Hepatic stellate cell (primary cell): ENCODE results near the gene MYPN.
"Not testable (repeated sequence)": the region's sequence is repeated elsewhere in the genome, so short reads cannot be mapped to it uniquely, and the experiment has no call there.

Source experiments
- DNase-seq: peaks from one replicate; pipeline ENCODE4 v3.0.0; 2011; ENCODE audit warnings: low spot score

MYPN gene

GRCh38 chr10:68109331-68109730, at the start of gene MYPN:
TSS of gene MYPN (plus strand) at chr10:68109488. CDS start at chr10:68121439, 11,951 bp downstream.
- DNase-seq: no peak

- DNase-seq: no peak
Measured at GRCh38 chr10:68067029-68067428, 42.3 kb upstream of the MYPN start.

GRCh38 chr10:68067508-68067907, 41.8 kb upstream of the MYPN start:
- no peak for DNase-seq

- DNase-seq: no peak
Measured at GRCh38 chr10:68073631-68074030, 35.7 kb upstream of the MYPN start.

- DNase-seq: no peak
Measured at GRCh38 chr10:68074031-68074774, 35.1 kb upstream of the MYPN start.

- DNase-seq: peak; percentile 95
Measured at GRCh38 chr10:68074775-68075549, 34.3 kb upstream of the MYPN start, which contains the start of gene HERC4. TSS of gene HERC4 (minus strand) at chr10:68075283. CDS start at chr10:68073108, 2,175 bp downstream.

- no peak for DNase-seq
Measured at GRCh38 chr10:68075550-68076004, 33.7 kb upstream of the MYPN start.

- DNase-seq: not testable (repeated sequence)
Measured at GRCh38 chr10:68076081-68076480, 33.2 kb upstream of the MYPN start.

- DNase-seq: no peak
Measured at GRCh38 chr10:68077026-68077425, 32.3 kb upstream of the MYPN start.

GRCh38 chr10:68079434-68079833, 29.9 kb upstream of the MYPN start:
- DNase-seq: no peak

- DNase-seq: no peak
Measured at GRCh38 chr10:68080853-68081431, 28.3 kb upstream of the MYPN start.

- no peak for DNase-seq
Measured at GRCh38 chr10:68081916-68082315, 27.4 kb upstream of the MYPN start.

GRCh38 chr10:68082872-68083271, 26.4 kb upstream of the MYPN start:
- DNase-seq: no peak

GRCh38 chr10:68083953-68084352, 25.3 kb upstream of the MYPN start:
- no peak for DNase-seq

- no peak for DNase-seq
Measured at GRCh38 chr10:68084469-68084868, 24.8 kb upstream of the MYPN start.

GRCh38 chr10:68086011-68086410, 23.3 kb upstream of the MYPN start:
- no peak for DNase-seq

- no peak for DNase-seq
Measured at GRCh38 chr10:68086910-68087684, 22.2 kb upstream of the MYPN start.

GRCh38 chr10:68087685-68088401, 21.4 kb upstream of the MYPN start:
- DNase-seq: no peak

- DNase-seq: no peak
Measured at GRCh38 chr10:68088740-68089139, 20.5 kb upstream of the MYPN start.

- no peak for DNase-seq
Measured at GRCh38 chr10:68090586-68090985, 18.7 kb upstream of the MYPN start.

GRCh38 chr10:68092512-68092911, 16.8 kb upstream of the MYPN start:
- DNase-seq: no peak
